Stomach (tissue), 4 donors: ENCODE measurements around the gene RSL1D1.

Experiments
- CTCF ChIP-seq, 7 experiments: fragments of 450-650 bp in 4 of 7; fragments of 200-600 bp in 3 of 7; sonication (generic) in 3 of 7; IDR thresholded peaks; one replicate each; pipeline ENCODE4 v1.5.1; 2016 to 2019; ENCODE audit warnings: antibody characterized with exemption in 7 of 7, control low read depth in 2 of 7, mild to moderate bottlenecking in 1 of 7
- EP300 ChIP-seq: sonication (generic); formaldehyde crosslinking; IDR thresholded peaks from one replicate; pipeline ENCODE4 v1.6.1; 2017; ENCODE audit warnings: antibody characterized with exemption
- POLR2A ChIP-seq, 4 donors: fragments of 450-650 bp; IDR thresholded peaks; one replicate each; pipeline ENCODE4 v1.6.1; 2016; ENCODE audit warnings: antibody characterized with exemption in 4 of 4, control low read depth in 2 of 4, mild to moderate bottlenecking in 1 of 4, moderate library complexity in 1 of 4
- POLR2AphosphoS5 ChIP-seq, 3 donors: sonication (generic); formaldehyde crosslinking; IDR thresholded peaks; one replicate each; pipeline ENCODE4 v1.6.1; 2016; ENCODE audit warnings: antibody characterized with exemption in 3 of 3

GRCh38 chr16:11796227-11797165 is 54.8 kb downstream of the RSL1D1 start:
- TF ChIP-seq POLR2AphosphoS5 (IDR thresholded peaks at IDR 0.05) = no peak
- TF ChIP-seq POLR2A (IDR thresholded peaks at IDR 0.05) = no peak
- no peak for TF ChIP-seq CTCF (IDR thresholded peaks at IDR 0.05)
- TF ChIP-seq EP300 = no peak
